T47D (cell line): ENCODE data around the gene BIRC7.
A peak's percentile ranks its signal among the peaks of the same experiment; 100 is the strongest.

ENCODE experiments used
- DNase-seq, 2 experiments: peaks; one replicate each; pipeline versions ENCODE4 v3.0.0 to v3.0.0-alpha.2; 2011 to 2012; ENCODE audit warnings: low read depth in 1 of 2, low spot score in 1 of 2
- JUND ChIP-seq: IDR thresholded peaks from 2 replicates; pipeline ENCODE4 v1.6.1; 2012; ENCODE audit warnings: low read depth
- in situ Hi-C: cut with HindIII; loops from 2 replicates; pipeline ENCODE4 v1.10.0; 2016; ENCODE audit warnings: low sequenced_read_pairs, low pct_unique_long_range_greater_than_20kb

BIRC7 gene

GRCh38 chr20:63222541-63222940 lies 13.2 kb upstream of the BIRC7 start:
- TF ChIP-seq JUND = no peak
- DNase-seq = peak in 1 of 2 experiments; percentile 69
- in situ Hi-C loops = no loop called here

GRCh38 chr20:63223121-63223825 lies 12.4 kb upstream of the BIRC7 start:
- DNase-seq = peak in 1 of 2 experiments; percentile 78

GRCh38 chr20:63223826-63224207 lies 11.9 kb upstream of the BIRC7 start:
- no peak for TF ChIP-seq JUND
- in situ Hi-C loops = no loop called here
- DNase-seq = no peak

More at GRCh38 chr20:63223121-63223825, 12.4 kb upstream of the BIRC7 start:
- no peak for TF ChIP-seq JUND
- in situ Hi-C loops = no loop called here

GRCh38 chr20:63224412-63225081 lies 11.2 kb upstream of the BIRC7 start:
- in situ Hi-C loops = no loop called here
- TF ChIP-seq JUND = no peak
- DNase-seq = peak; percentile 43 to 72

GRCh38 chr20:63225082-63225454 lies 10.6 kb upstream of the BIRC7 start:
- DNase-seq = no peak
- in situ Hi-C loops = no loop called here
- no peak for TF ChIP-seq JUND

GRCh38 chr20:63226042-63226943 lies 9.4 kb upstream of the BIRC7 start:
- in situ Hi-C loops = no loop called here
- DNase-seq = no peak
- TF ChIP-seq JUND = no peak

GRCh38 chr20:63227260-63227659 lies 8.4 kb upstream of the BIRC7 start:
- in situ Hi-C loops = no loop called here
- TF ChIP-seq JUND = no peak

GRCh38 chr20:63228806-63229205 lies 6.9 kb upstream of the BIRC7 start:
- DNase-seq = no peak
- TF ChIP-seq JUND = no peak
- in situ Hi-C loops = no loop called here

More at GRCh38 chr20:63227260-63227659, 8.4 kb upstream of the BIRC7 start:
- no peak for DNase-seq

GRCh38 chr20:63230800-63231268 lies 4.9 kb upstream of the BIRC7 start:
- DNase-seq = peak in 1 of 2 experiments; percentile 60
- in situ Hi-C loops = no loop called here
- no peak for TF ChIP-seq JUND

GRCh38 chr20:63232235-63233060 lies 3.3 kb upstream of the BIRC7 start:
- TF ChIP-seq JUND = no peak
- DNase-seq = no peak
- in situ Hi-C loops = no loop called here

- TF ChIP-seq JUND = no peak
- in situ Hi-C loops = no loop called here
- DNase-seq = no peak
Measured at GRCh38 chr20:63233061-63233344, 2.7 kb upstream of the BIRC7 start.

GRCh38 chr20:63233924-63234323 lies 1.8 kb upstream of the BIRC7 start:
- TF ChIP-seq JUND = no peak
- in situ Hi-C loops = no loop called here
- DNase-seq = no peak
